Pancreas (tissue), 10 donors: ENCODE results near the gene DPF3. TPM values are rescaled to one million over a fixed set of nuclear protein-coding genes. Genes with fewer than 3 reads are reported as not detected.

Source experiments
- ATAC-seq, 4 donors: fragments of 200-7000 bp; cut with Tn5 transposase; one replicate each; pipeline versions ENCODE4 v1.8.0 to v1.9.1; 2020; ENCODE audit warnings: mild to moderate bottlenecking in 4 of 4, moderate library complexity in 4 of 4
- DNase-seq, 6 donors: peaks; one replicate each; pipeline ENCODE4 v3.0.0-alpha.2; 2020
- FAIRE-seq: peaks from 2 replicates; lab custom pipeline; 2012; peaks lifted over from hg19 to GRCh38; lab: Jason Lieb, UNC
- H3K27ac ChIP-seq, 4 donors: fragments of 200-600 bp; sonication (generic); 1 replicate in 3 of 4; 2 replicates in 1 of 4; pipeline versions ENCODE4 v1.5.0 to v1.8.0; 2020
- H3K27me3 ChIP-seq, 4 donors: fragments of 200-600 bp; one replicate each; pipeline ENCODE4 v1.8.0; 2021
- H3K36me3 ChIP-seq, 3 donors: fragments of 200-600 bp; sonication (generic) in 1 of 3; one replicate each; pipeline versions ENCODE4 v1.5.0 to v1.8.0; 2020 to 2021
- H3K4me1 ChIP-seq, 3 donors: fragments of 200-600 bp; one replicate each; pipeline ENCODE4 v1.8.0; 2021
- H3K4me3 ChIP-seq, 4 donors: fragments of 200-600 bp; sonication (generic) in 2 of 4; one replicate each; pipeline versions ENCODE4 v1.5.0 to v1.8.0; 2020 to 2021
- H3K9me3 ChIP-seq, 4 donors: fragments of 200-600 bp; one replicate each; pipeline ENCODE4 v1.8.0; 2021
- WGBS, 2 donors: extraction: QIAGEN DNeasy Blood & Tissue Kit; methylation state at CpG; one replicate each; pipeline ENCODE4 v1.1.7; 2013; 5-methylcytosine and 5-hydroxymethylcytosine counted together
- intact Hi-C, 3 donors: fragments of 100-400 bp; cut with DNase I; formaldehyde crosslinking; loops; one replicate each; pipeline versions ENCODE4 v1.11.1 to v1.14.2; 2022
- polyA plus RNA-seq, 2 donors: library from polyadenylated mRNA; stranded (reverse); fragments of 200-250 nt; gene quantifications; one replicate each; pipeline ENCODE4 v1.2.3, GENCODE V29; 2013
- total RNA-seq, 6 donors: library from RNA; stranded (reverse); fragmentation: NEBNext Ultra II Directional in 4 of 6; extraction: Animal tissue kit (Norgen Biotek cat#: 25700) in 4 of 6; gene quantifications; one replicate each; pipeline versions ENCODE4 v1.2.1 to v1.2.4, GENCODE V29; 2021 to 2023
- TF ChIP-seq, protein P1 (sequence below), 4 donors: fragments of 200-600 bp; sonication (generic) in 3 of 4; IDR thresholded peaks; one replicate each; pipeline versions ENCODE4 v1.5.0 to v1.8.0; 2021; ENCODE audit warnings: antibody characterized with exemption in 4 of 4
- donor health status: healthy with polysubstance abuse.
- donor health status: DM: no; HTN: no; CAD: no; lungs with moderate emphysema.
- donor health status: DM: no; HTN: no; CAD: no.
- donor health status: control.
- donor health status: control.
- donor health status: Bipolar disorder and iron deficiency.
- donor health status: DM: yes; HTN: yes; CAD: no.
- donor health status: DM: no; HTN: no; CAD: no.
- donor health status: DM: no; HTN: no; CAD: no.
- donor health status: DM: yes; HTN: yes; CAD: no.

DPF3 gene
- total and polyA plus RNA-seq, 8 donors: 0.14 to 1.3 (median 0.86) TPM

DNA sequence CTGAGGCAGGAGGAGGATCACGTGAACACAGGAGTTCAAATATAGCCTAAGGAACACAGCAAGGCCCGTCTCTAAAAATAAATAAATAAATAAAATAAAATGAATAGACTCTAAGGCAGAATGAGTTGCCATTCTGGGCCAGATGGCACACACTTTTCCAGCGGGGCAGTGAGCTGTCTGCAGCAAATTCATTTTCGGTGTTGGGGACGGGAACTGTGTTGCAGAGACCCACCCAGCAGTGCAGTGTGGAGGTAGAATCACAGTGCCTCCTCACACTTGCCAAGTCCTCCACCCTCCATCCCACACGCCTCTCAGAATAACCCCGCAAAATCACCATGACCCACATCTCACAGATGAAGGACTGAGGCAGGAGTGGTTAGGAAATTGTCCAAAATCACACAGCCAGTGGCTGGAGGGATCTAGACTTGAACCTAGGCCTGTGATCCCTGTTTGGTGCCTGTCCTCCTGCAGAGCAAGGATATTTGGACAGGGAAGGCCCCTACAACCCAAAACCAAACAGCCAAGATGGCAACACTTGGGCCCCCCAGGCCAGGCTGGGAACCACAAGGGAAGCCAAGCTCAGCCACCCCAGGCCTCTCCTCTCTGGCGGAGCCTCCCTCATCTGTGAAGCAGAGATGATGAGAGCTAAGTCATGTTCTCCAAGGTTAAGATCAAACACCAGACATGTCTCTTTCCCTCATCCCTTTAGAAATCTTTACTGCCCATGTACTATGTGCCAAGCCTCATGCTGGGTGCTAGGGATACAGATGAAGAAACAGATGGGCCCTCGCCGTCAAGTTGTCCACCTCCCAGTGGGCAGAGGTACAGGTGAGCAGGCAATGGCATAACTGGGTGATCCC is 152.7 kb downstream of the DPF3 start:
- WGBS, 2 donors: 95 to 97% methylated on average over 10 of the region's 10 CpGs
- H3K4me3 ChIP-seq: no peak overlapping the region
- DNase-seq: no peak
- no peak overlapping the region for H3K27ac ChIP-seq
- no peak for FAIRE-seq
- TF ChIP-seq, protein P1, sequence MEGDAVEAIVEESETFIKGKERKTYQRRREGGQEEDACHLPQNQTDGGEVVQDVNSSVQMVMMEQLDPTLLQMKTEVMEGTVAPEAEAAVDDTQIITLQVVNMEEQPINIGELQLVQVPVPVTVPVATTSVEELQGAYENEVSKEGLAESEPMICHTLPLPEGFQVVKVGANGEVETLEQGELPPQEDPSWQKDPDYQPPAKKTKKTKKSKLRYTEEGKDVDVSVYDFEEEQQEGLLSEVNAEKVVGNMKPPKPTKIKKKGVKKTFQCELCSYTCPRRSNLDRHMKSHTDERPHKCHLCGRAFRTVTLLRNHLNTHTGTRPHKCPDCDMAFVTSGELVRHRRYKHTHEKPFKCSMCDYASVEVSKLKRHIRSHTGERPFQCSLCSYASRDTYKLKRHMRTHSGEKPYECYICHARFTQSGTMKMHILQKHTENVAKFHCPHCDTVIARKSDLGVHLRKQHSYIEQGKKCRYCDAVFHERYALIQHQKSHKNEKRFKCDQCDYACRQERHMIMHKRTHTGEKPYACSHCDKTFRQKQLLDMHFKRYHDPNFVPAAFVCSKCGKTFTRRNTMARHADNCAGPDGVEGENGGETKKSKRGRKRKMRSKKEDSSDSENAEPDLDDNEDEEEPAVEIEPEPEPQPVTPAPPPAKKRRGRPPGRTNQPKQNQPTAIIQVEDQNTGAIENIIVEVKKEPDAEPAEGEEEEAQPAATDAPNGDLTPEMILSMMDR (IDR thresholded peaks at IDR 0.05): no peak
- ATAC-seq: no peak
- H3K9me3 ChIP-seq: no peaks in the 10 kb centered on the region
- H3K36me3 ChIP-seq: no peaks in the 10 kb centered on the region
- intact Hi-C loops: no loop called here
- no peaks in the 10 kb centered on the region for H3K27me3 ChIP-seq
- peaks cover 0 to 6% (median 5%) of the 10 kb centered on the region in 3 donors for H3K4me1 ChIP-seq

DNA sequence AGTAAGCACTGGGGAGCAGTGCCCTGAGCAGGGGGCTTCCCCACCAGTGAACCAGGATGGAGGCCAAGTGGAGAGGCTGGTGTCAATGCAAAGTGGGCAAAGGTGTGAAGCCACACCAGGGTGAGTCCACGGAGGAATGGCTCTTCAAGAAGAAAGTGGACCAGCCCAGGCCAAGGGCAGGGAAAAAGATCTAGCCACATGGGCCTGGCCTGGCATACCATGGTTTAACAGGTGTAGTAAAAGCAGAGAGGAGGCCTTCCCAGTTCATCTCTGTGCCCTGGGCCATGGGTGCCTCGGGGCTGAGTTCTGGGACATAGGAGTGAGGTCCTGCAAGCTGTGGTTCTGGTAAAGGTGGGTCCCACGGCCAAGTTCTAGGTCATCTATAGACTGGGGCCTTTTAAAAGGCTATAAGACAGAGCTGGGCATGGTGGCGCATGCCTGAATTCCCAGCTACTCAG is 153.4 kb downstream of the DPF3 start:
- no peaks in the 10 kb centered on the region for H3K36me3 ChIP-seq
- no peak overlapping the region for H3K4me3 ChIP-seq
- H3K4me1 ChIP-seq: peaks cover 0 to 6% (median 5%) of the 10 kb centered on the region in 3 donors
- H3K9me3 ChIP-seq: no peaks in the 10 kb centered on the region
- DNase-seq (no peak), ATAC-seq (no peak), FAIRE-seq (no peak)
- H3K27ac ChIP-seq: no peak overlapping the region
- intact Hi-C loops: no loop called here
- H3K27me3 ChIP-seq: no peaks in the 10 kb centered on the region
- TF ChIP-seq, protein P1 (IDR thresholded peaks at IDR 0.05): no peak
- 94% methylated on average over 4 of the region's 4 CpGs for WGBS, 2 donors

DNA sequence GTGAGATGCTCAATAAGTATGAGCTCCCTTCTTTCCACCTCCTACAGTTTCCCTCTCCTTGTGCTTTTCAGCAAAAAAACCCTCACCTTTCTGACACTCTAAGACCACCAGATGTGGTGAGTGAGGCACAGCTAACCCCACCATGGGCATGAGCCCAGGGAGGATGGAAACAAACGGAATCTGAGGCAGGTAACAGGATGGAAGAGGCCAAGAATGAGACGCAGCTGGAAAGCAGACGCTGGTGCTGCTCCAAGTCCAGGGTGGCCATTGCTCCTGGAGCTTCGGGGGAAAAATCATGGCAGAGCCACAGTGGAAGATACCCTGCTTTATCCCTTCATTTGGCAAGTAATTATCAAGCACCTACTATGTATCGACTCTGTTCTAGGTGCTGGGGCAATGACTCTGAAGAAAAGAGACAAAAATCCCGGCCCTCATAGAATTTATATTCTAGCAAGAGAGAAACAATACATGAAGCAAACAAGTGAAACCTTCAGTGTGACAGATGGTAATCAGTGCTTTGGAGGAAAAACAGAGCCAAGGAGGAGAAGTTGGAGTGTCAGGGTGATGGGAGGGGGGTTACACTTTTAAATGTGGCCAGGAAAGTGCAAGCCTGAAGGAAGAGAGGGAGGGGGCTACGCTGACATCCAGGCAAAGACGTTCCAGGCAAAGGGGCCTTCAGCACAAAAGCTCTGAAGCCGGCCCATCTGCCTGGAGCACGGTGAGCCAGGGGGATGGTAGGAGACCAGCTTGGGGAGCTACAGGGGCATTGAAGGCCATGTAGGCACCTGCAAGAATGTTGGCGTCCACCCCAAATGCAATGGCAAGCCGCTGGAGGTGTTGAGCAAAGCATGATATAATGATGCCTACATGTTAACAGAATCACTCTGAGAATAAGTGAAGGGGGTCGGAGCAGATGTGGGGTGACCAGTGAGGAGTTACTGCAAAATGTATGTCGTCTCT is 154.2 kb downstream of the DPF3 start:
- no peak for DNase-seq
- Histone ChIP-seq H3K4me3 (no peak overlapping the region), H3K27me3 (no peaks in the 10 kb centered on the region), H3K9me3 (no peaks in the 10 kb centered on the region), H3K36me3 (no peaks in the 10 kb centered on the region), H3K27ac (no peak overlapping the region), H3K4me1 (peaks cover 0 to 6% (median 5%) of the 10 kb centered on the region in 3 donors)
- ATAC-seq: no peak
- intact Hi-C loops: no loop called here
- FAIRE-seq: no peak
- 85 to 86% methylated on average over 14 of the region's 14 CpGs for WGBS, 2 donors
- TF ChIP-seq, protein P1 (IDR thresholded peaks at IDR 0.05): no peak

DNA sequence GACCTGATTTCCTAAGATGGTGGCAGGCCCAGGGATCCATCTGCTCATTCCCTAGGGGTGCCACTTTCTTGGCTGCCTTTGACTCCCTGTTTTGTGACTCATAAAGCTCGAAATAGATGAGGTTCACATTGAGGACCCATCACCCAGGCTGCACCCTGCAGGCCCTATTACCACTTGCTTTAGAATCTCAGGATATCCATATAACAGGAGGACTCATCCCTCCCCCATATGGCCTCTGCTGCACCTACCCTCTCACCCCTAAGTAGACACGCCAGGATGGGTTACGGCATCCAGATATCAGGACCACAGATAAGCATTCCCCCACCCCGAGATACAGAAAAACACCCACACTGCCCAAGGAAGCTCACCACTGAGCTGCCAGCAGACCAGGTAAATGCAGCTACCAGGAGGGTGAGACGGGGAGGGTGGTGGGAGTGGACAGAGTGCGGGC is 155.7 kb downstream of the DPF3 start:
- Histone ChIP-seq H3K4me1 (peaks cover 0 to 3% (median 0%) of the 10 kb centered on the region in 3 donors), H3K4me3 (no peak overlapping the region), H3K27ac (no peak overlapping the region), H3K9me3 (no peaks in the 10 kb centered on the region), H3K27me3 (no peaks in the 10 kb centered on the region), H3K36me3 (no peaks in the 10 kb centered on the region)
- FAIRE-seq (no peak), ATAC-seq (no peak), DNase-seq (no peak)
- intact Hi-C loops: no loop called here
- WGBS, 2 donors: 82 to 85% methylated on average over 6 of the region's 6 CpGs
- TF ChIP-seq, protein P1 (IDR thresholded peaks at IDR 0.05): no peak
